Lower leg skin (tissue), 3 donors: ENCODE data around the gene BTN3A1.

Experiments used
- CTCF ChIP-seq, 3 donors: fragments of 450-650 bp; IDR thresholded peaks; one replicate each; pipeline ENCODE4 v1.5.1; 2016; ENCODE audit warnings: antibody characterized with exemption in 3 of 3, mild to moderate bottlenecking in 3 of 3, moderate library complexity in 2 of 3
- POLR2A ChIP-seq, 2 donors: fragments of 450-650 bp; IDR thresholded peaks; one replicate each; pipeline ENCODE4 v1.6.1; 2016 to 2017; ENCODE audit warnings: antibody characterized with exemption in 2 of 2, mild to moderate bottlenecking in 1 of 2, moderate library complexity in 1 of 2

- no peak for TF ChIP-seq CTCF (IDR thresholded peaks at IDR 0.05)
- no peak for TF ChIP-seq POLR2A (IDR thresholded peaks at IDR 0.05)
Observed at GRCh38 chr6:26388014-26388413, 14.1 kb upstream of the BTN3A1 start.
